Neural crest cell (in vitro differentiated cells): Measurements from ENCODE around the gene CNDP1. TPM values are rescaled to one million over a fixed set of nuclear protein-coding genes. Genes with fewer than 3 reads are reported as not detected.

Experiments used
- DNase-seq: peaks from one replicate; pipeline ENCODE4 v3.0.0; 2021; ENCODE audit warnings: low read depth, mixed read lengths, low spot score
- H3K27ac Mint-ChIP-seq: one replicate; pipeline ENCODE4 v1.8.0; 2021; ENCODE audit warnings: mild to moderate bottlenecking, mixed read lengths; ENCODE audit not compliant: unreplicated experiment
- H3K27me3 Mint-ChIP-seq: 2 replicates; pipeline ENCODE4 v1.8.0; 2021; ENCODE audit warnings: low read depth, mild to moderate bottlenecking, mixed read lengths
- H3K36me3 Mint-ChIP-seq: 2 replicates; pipeline ENCODE4 v1.8.0; 2021; ENCODE audit warnings: low read depth, mild to moderate bottlenecking, mixed read lengths
- H3K4me1 Mint-ChIP-seq: 2 replicates; pipeline ENCODE4 v1.8.0; 2021; ENCODE audit warnings: mixed read lengths
- H3K4me3 Mint-ChIP-seq: one replicate; pipeline ENCODE4 v1.8.0; 2021; ENCODE audit warnings: mild to moderate bottlenecking, mixed read lengths
- H3K9me3 Mint-ChIP-seq: 2 replicates; pipeline ENCODE4 v1.8.0; 2021; ENCODE audit warnings: mixed read lengths
- total RNA-seq: library from RNA; stranded (reverse); gene quantifications from 2 replicates; pipeline ENCODE4 v1.2.1, GENCODE V29; 2021
- TF ChIP-seq, protein P1 (sequence below): fragments of 200-600 bp; sonication (generic); conservative IDR thresholded peaks from 2 replicates; pipeline ENCODE4 v1.5.0; 2021; ENCODE audit warnings: antibody characterized with exemption, mild to moderate bottlenecking

CNDP1 gene
- total RNA-seq, 1 donor from 2014 or later: 0.56 TPM

DNA sequence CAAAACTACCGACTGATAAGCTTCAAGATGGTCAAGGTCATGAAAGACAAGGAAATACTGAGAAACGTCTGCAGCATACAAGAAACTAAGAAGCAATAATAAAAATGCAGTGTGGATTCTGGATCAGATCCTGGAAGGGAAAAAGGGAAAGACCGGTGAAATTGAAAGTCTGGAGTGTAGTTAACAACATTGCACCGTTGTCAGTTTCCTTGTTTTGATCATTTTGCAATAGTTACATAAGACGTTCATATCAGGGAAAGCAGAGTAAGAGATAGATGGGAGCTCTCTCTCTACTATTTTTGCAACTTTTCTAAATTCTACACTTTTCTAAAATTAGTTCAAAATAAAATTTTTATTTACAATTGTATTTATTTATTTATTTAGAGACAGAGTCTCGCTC is 48.3 kb downstream of the CNDP1 start:
- no peak for DNase-seq
- Mint-ChIP-seq H3K9me3 (no peaks in the 10 kb centered on the region), H3K27ac (no peak overlapping the region), H3K4me3 (no peak overlapping the region), H3K4me1 (no peaks in the 10 kb centered on the region), H3K36me3 (no peaks in the 10 kb centered on the region), H3K27me3 (peaks cover 58% of the 10 kb centered on the region)
- TF ChIP-seq, protein P1, sequence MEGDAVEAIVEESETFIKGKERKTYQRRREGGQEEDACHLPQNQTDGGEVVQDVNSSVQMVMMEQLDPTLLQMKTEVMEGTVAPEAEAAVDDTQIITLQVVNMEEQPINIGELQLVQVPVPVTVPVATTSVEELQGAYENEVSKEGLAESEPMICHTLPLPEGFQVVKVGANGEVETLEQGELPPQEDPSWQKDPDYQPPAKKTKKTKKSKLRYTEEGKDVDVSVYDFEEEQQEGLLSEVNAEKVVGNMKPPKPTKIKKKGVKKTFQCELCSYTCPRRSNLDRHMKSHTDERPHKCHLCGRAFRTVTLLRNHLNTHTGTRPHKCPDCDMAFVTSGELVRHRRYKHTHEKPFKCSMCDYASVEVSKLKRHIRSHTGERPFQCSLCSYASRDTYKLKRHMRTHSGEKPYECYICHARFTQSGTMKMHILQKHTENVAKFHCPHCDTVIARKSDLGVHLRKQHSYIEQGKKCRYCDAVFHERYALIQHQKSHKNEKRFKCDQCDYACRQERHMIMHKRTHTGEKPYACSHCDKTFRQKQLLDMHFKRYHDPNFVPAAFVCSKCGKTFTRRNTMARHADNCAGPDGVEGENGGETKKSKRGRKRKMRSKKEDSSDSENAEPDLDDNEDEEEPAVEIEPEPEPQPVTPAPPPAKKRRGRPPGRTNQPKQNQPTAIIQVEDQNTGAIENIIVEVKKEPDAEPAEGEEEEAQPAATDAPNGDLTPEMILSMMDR: no peak

DNA sequence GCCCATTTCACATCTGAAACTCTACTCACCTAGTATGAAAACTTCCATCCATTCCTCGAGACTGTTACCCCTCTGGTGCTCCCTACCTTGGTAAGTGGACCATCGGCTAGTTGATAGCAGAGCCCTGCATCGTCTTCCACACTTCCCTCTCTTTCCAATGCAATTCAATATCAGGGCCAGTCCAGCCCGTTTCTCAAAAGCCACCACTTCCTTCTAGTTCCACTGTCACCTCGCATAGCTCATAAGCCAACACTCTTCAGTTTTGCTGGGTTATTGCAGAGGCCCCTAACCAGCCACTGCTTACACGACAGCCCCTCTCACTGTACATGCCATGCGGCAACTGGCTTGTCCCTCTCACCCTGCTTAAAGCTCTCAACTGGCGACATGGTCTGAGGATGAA is 53.1 kb downstream of the CNDP1 start:
- Mint-ChIP-seq H3K9me3 (no peaks in the 10 kb centered on the region), H3K4me3 (no peak overlapping the region), H3K27me3 (peaks cover 58% of the 10 kb centered on the region), H3K27ac (no peak overlapping the region), H3K4me1 (no peaks in the 10 kb centered on the region), H3K36me3 (no peaks in the 10 kb centered on the region)
- TF ChIP-seq, protein P1: no peak
- DNase-seq: no peak

DNA sequence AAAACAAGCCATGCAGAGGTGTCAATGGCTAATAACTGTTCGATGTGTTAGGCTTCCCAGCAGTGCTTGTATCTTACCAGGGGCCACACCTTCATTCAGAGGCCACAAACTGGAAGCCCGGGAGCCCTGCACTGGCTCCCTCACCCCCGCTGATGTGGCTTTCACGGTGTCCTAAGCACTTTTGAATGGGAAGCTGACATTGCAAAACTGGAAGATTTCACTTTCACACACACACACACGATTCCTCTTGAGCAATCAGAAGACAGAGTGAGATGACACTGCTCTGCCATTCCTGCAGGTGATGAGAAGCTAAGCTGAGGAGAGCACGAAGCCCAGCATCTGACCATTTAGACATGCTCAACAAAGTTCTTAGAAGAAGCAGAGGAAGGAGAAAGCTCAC is 54.7 kb downstream of the CNDP1 start:
- H3K36me3 Mint-ChIP-seq: peaks cover 6% of the 10 kb centered on the region
- no peaks in the 10 kb centered on the region for H3K4me1 Mint-ChIP-seq
- no peak overlapping the region for H3K27ac Mint-ChIP-seq
- H3K9me3 Mint-ChIP-seq: no peaks in the 10 kb centered on the region
- peaks cover 50% of the 10 kb centered on the region for H3K27me3 Mint-ChIP-seq
- TF ChIP-seq, protein P1: no peak
- DNase-seq: no peak
- H3K4me3 Mint-ChIP-seq: no peak overlapping the region

DNA sequence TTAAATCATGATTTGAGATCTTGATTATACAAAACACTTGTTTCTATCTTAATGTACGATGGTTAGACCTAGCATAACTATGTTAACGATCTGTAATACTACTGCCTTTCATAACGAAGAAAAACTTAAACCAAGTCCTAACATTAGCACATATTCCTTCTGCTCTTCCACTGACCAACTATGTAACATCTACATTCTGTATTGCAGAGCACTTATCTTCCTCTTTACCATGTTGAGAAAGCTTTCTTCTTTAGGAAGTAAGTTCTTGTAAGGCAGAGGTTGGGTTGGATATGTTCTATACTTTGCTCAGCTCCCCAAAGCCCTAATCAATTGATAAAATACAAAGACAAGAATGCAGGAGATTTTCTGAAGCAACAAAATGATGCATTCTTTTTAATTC is 55.5 kb downstream of the CNDP1 start:
- peaks cover 45% of the 10 kb centered on the region for H3K27me3 Mint-ChIP-seq
- H3K36me3 Mint-ChIP-seq: peaks cover 9% of the 10 kb centered on the region
- TF ChIP-seq, protein P1: no peak
- no peak overlapping the region for H3K4me3 Mint-ChIP-seq
- no peak for DNase-seq
- H3K27ac Mint-ChIP-seq: no peak overlapping the region
- H3K9me3 Mint-ChIP-seq: no peaks in the 10 kb centered on the region
- H3K4me1 Mint-ChIP-seq: peaks cover 3% of the 10 kb centered on the region

DNA sequence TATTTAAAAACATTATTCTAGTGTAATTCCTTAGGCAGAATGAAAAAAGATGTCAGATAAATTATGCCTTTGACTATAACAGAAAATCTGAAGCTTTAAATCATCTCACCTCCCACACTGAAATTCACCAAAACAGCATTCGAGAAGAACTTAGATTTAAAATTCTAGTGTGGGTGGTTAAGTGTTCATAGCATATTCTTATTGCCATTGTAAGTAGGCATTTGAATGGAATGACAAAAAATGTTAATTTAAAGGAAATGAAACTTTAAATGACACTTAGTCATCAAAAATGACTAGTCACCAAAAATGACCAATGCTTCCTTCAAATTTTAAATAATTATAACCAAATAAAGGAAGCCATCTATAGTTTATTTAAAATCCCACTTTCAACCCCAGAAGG is 56.4 kb downstream of the CNDP1 start:
- no peak overlapping the region for H3K4me3 Mint-ChIP-seq
- H3K36me3 Mint-ChIP-seq: peaks cover 15% of the 10 kb centered on the region
- TF ChIP-seq, protein P1: no peak
- peaks cover 39% of the 10 kb centered on the region for H3K27me3 Mint-ChIP-seq
- H3K27ac Mint-ChIP-seq: no peak overlapping the region
- peaks cover 12% of the 10 kb centered on the region for H3K4me1 Mint-ChIP-seq
- no peaks in the 10 kb centered on the region for H3K9me3 Mint-ChIP-seq
- DNase-seq: no peak

DNA sequence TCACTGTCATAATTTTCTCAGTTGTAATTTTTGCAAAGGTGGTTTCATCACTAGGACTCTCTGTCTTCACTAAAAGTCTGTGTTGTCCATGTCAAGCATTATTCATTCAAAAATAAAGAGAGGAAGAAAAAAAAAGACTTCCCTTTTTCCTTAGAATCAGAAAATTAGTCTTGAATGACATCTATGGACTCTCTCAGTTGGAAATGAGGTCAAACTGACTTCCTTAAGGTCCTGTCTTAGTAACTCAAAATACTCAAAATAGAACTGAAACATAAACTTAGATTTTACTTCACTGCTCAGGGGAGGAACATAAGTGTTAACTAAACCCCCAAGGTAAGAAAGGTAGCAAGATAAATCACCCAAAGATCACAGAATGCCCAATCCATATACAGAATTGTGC is 61.1 kb downstream of the CNDP1 start:
- no peaks in the 10 kb centered on the region for H3K27me3 Mint-ChIP-seq
- no peak for DNase-seq
- H3K4me1 Mint-ChIP-seq: peaks cover 30% of the 10 kb centered on the region
- H3K4me3 Mint-ChIP-seq: peak overlapping the region; percentile 74
- no peak overlapping the region for H3K27ac Mint-ChIP-seq
- no peaks in the 10 kb centered on the region for H3K9me3 Mint-ChIP-seq
- TF ChIP-seq, protein P1: no peak
- peaks cover 15% of the 10 kb centered on the region for H3K36me3 Mint-ChIP-seq
